ENCODE results near the gene USP33.

GRCh38 chr1:77756052-77756754 lies 3.4 kb downstream of the USP33 start:
- TF ChIP-seq, protein P1, sequence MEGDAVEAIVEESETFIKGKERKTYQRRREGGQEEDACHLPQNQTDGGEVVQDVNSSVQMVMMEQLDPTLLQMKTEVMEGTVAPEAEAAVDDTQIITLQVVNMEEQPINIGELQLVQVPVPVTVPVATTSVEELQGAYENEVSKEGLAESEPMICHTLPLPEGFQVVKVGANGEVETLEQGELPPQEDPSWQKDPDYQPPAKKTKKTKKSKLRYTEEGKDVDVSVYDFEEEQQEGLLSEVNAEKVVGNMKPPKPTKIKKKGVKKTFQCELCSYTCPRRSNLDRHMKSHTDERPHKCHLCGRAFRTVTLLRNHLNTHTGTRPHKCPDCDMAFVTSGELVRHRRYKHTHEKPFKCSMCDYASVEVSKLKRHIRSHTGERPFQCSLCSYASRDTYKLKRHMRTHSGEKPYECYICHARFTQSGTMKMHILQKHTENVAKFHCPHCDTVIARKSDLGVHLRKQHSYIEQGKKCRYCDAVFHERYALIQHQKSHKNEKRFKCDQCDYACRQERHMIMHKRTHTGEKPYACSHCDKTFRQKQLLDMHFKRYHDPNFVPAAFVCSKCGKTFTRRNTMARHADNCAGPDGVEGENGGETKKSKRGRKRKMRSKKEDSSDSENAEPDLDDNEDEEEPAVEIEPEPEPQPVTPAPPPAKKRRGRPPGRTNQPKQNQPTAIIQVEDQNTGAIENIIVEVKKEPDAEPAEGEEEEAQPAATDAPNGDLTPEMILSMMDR (IDR thresholded peaks at IDR 0.05 in 4 of 5, conservative IDR thresholded peaks at IDR 0.05 in 1 of 5): no peak
- TF ChIP-seq POLR2A (IDR thresholded peaks at IDR 0.05): no peak
